D721Med (cell line): ENCODE results near the gene NPAS2.

Experiments
- DNase-seq: peaks from one replicate; pipeline ENCODE4 v3.0.0; 2011; ENCODE audit warnings: low spot score; ENCODE audit not compliant: insufficient read length
- FAIRE-seq: peaks from 2 replicates; lab custom pipeline; 2011; peaks lifted over from hg19 to GRCh38; lab: Jason Lieb, UNC
- CTCF ChIP-seq: IDR thresholded peaks from 2 replicates; pipeline ENCODE4 v1.5.1; 2012; ENCODE audit warnings: mild to moderate bottlenecking, control low read depth; ENCODE audit not compliant: insufficient read depth; ENCODE audit errors: missing control alignments

The NPAS2 gene

GRCh38 chr2:100894796-100895156, 74.8 kb downstream of the NPAS2 start:
- DNase-seq (no peak), FAIRE-seq (no peak)
- no peak for TF ChIP-seq CTCF

GRCh38 chr2:100895402-100895801, 75.5 kb downstream of the NPAS2 start:
- no peak for DNase-seq
- TF ChIP-seq CTCF: no peak
- no peak for FAIRE-seq

GRCh38 chr2:100895934-100896685, 76.2 kb downstream of the NPAS2 start:
- no peak for FAIRE-seq
- DNase-seq: no peak
- no peak for TF ChIP-seq CTCF

- DNase-seq (no peak), FAIRE-seq (no peak)
- TF ChIP-seq CTCF: no peak
These were observed 78.2 kb downstream of the NPAS2 start for GRCh38 chr2:100898035-100898665.

- FAIRE-seq (no peak), DNase-seq (no peak)
These were observed 80.3 kb downstream of the NPAS2 start for GRCh38 chr2:100900156-100900795.

GRCh38 chr2:100902817-100903405, 83.0 kb downstream of the NPAS2 start:
- DNase-seq: no peak
- FAIRE-seq: no peak
- no peak for TF ChIP-seq CTCF

More at GRCh38 chr2:100900156-100900795, 80.3 kb downstream of the NPAS2 start:
- TF ChIP-seq CTCF: no peak
